HuH-7 (cell line): ENCODE results near the gene NFKBIE.

ENCODE experiments used
- DNase-seq: peaks from one replicate; pipeline ENCODE4 v3.0.0; 2011; ENCODE audit warnings: low spot score

NFKBIE gene

DNA sequence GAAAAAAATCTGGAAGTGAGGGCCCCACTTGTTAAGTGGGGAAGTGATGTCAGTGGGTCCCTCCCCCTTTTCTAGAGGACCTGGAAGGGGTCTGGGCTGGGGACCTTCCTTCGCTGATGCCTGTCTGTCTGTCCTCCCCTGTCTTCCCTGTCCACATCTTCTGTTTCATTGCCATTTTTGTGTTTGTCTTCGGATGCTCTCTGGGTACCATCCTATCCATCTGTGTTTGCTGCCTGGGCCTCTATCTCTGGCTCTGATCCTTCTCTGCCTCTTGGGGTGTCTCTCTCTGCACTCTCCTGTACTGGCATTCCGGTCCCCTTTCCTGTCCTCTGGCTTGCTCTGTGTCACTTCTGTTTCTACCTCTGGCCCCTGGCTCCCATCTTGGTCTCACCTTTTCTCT lies 7.2 kb upstream of the NFKBIE start:
- no peak for DNase-seq

DNA sequence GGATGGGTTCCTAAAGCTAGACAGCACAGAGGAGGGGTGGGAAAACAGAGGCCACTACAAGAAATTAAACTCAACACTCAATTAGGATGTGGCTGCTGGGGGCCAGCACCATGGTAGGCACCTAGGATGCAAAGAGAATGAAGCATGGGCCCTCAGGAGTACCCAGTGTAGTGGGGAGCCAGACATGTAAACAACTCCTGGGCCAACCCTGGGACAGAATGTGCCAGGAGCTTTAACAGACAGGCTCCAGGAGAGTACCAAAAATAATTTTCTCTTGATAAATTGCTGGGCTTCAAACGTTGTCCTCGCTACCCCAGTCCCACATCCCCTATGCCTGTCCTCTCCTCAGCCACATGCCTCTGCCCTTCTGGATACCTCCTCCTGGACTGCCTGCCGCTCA lies 6.6 kb upstream of the NFKBIE start:
- no peak for DNase-seq

DNA sequence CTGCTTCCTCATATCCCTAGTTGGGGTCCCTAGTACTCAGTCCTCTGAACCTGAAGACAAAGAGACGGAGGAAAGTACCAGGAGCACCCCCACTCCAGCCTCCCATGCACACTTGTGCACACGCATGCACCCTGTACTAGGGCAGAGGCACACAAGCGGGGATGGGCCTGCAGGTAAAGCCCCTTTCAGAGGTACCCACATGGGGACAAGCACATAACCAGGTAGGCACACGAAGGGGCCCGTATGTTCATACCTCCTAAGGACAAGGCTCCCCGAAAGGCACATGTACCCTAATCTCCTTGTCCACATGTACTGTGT lies 6.0 kb upstream of the NFKBIE start:
- no peak for DNase-seq

DNA sequence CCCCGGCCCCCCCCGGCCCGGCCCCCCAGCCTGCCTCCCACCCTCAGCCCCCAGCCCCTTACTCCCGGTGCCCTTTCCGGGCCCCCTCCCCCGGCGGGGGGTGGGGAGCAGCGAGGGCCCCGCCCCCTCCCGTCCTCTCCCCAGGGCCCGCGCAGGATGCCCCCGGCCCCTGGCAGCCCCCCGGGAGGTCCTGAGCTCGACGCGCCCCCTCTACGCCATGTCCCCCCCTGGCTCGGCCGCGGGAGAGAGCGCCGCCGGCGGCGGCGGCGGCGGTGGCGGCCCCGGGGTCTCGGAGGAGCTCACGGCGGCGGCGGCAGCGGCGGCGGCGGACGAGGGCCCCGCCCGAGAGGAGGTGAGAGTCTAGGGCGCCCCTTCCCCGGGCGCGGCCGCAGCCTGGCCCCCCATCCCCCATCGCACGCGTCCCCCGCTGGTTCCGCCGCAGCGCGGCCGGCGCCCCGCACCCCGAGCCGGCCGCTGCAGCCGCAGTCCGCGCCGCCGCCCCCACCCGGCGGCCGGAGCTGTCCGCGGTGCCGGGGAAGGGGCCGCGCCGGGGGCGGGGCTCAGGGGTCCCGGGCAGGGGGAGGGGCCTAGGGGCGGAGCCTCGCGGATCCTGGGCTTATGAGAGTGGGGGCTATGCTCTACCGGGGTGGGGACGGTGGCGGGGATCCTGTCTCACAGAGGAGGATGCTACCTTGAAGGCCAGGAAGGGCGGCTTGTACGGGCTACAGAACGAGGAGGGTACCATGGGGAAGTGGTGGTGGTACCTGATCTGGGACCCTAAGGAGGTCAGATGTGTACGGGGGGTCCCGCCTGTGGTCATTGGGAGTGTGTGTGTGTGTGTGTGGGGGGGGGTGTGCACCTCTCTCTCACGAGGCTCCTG lies 5.4 kb upstream of the NFKBIE start:
- no peak for DNase-seq

DNA sequence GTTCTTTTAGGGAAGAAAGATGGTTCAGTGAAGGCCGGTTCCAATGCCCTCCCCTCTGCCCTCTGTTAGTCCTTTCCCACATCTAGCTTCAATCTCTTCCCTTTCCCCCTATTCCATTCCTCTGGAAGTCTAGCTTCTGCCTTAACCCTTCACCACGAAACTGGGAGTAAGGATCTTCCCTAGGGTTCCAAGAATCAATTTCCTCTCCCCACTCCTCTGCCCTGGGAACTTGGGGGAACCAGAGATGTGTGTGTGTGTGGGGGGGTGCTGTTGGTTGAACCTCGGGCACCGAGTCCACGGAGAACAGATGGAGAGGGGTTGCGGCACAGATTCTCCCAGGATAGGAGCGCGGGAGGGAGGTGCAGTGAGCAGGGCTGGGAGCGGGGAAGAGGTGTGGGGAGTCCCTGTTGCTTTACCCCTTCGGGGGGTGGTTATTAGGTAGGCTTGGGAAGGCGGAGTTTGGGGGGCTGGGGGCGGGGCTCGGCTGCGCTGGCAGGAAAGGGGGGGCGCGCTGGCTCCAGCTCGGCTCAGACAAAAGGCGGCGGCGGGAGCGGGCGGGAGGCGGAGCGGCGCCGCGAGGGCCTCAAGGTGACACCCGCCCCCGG lies 4.7 kb upstream of the NFKBIE start, which contains the start of gene TMEM151B:
Gene TMEM151B (plus strand): TSS at position 530 of the 605 bp plus-strand sequence. CDS start 293 bp downstream, outside the sequence.
- DNase-seq, result no peak

DNA sequence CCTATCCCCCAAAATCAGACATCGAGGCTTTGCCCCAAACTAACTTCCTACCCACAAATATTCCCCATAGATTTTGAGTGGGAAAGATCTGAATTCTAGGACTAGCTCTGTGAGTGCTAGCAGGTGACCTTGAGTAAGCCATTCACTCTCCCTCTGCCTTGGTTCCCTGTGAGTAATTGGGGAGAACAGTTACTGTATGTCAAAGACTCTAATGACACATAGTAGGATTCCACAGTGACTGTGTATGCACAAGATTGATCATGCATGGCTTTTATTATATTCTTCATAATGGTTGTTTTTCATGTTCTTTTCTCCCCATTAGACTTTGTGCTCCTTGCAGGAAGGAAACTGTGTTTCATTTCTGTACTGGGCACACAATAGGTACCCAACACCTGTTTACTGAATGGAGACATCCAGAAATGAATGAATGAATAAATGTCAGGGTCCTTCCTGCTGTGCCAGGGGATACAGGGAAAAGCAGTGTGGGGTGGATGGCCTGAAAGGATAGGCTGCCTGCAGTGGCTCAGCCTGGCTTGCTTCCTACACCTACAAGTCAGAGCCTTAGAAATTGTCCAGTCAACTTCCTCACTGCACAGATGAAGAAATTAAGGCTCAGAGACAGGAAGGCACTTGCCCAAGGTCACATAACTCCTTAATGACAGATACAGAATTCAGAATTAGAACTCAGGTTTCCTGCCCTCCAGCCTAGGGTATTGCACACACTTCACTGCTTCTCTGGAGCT lies 4.0 kb upstream of the NFKBIE start:
- DNase-seq, result no peak

DNA sequence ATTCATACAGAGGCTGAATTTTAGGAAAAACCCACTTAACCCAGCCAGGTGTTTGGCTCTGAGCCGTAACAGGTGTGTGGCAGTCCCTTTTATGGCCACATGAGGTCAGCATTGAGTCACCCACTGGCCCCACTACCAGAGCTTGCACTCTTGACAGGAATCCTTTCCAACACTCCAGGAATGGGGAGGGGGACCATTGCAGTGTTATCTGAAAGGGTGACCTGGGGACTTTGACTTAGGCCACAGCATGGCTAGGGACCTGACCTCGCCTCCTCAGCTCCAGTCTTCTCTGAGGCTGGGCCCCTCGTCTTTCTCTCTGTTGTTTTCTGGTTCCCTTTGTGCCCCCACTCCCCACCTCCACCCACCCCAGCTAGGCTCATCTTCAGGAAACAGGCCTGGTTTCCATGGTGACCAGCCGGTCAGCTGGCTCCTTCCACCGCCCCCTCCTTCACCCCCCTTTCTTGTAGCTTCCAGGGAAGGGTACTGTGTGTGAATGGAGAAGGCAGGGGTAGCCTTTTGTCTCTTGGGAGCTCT lies 2.8 kb upstream of the NFKBIE start:
- peak; percentile 83 for DNase-seq

DNA sequence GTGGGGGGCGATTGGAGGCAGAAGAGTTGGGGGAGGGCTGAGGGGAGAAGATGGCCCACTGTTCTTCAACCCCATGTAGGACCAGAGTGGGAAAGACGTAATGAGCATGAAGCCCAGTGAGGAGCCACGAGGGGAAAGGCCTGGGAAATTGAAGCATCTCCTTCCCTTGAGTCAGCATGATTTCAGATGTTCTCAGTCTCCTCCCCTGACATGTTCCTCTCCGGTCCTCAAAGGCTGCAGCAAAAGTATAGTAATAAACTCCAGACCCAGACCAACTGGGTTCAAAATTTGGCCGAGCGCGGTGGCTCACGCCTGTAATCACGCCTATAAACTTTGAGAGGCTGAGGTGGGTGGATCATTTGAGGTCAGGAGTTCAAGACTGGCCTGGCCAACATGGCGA lies 1.9 kb upstream of the NFKBIE start:
- no peak for DNase-seq

DNA sequence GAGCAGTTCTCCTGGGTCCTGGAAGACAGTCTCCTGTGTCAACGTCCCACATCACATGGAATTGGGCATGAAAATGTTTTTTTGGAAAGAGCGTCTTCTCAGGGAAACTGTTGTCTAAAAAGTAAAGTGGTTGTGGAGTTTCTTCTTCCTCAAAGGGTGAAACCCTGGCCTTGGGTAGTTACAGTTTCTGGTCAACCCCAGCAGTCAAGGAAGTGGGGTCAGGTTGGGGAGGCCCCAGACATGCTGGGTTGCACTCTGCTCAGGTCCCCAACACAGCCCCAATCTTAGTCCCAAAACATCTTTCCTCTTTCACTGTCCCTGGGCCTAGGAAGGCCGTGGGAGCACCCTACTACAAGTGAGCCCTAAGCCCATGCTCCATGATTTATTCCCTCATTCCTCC lies 996 bp upstream of the NFKBIE start:
- DNase-seq, result no peak

DNA sequence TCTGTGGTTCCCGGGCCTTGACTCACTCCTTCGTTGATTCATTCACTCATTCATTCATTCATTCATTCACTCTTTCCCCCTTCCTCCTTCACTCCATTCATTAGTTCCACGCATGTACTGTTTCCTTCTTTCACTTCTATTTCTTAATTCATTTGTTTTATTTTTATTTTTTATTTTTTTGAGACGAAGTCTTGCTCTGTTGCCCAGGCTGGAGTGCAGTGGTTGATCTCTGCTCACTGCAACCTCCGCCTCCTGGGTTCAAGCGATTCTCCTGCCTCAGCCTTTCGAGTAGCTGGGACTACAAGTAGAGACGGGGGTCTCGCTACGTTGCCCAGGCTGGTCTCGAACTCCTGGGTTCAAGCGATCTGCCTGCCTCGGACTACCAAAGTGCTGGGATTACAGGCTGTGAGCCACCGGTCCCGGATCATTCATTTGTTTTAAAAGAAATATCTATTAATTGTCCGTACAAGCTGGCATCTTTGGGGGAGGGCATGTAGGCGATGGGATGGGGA lies 427 bp upstream of the NFKBIE start:
- no peak for DNase-seq

DNA sequence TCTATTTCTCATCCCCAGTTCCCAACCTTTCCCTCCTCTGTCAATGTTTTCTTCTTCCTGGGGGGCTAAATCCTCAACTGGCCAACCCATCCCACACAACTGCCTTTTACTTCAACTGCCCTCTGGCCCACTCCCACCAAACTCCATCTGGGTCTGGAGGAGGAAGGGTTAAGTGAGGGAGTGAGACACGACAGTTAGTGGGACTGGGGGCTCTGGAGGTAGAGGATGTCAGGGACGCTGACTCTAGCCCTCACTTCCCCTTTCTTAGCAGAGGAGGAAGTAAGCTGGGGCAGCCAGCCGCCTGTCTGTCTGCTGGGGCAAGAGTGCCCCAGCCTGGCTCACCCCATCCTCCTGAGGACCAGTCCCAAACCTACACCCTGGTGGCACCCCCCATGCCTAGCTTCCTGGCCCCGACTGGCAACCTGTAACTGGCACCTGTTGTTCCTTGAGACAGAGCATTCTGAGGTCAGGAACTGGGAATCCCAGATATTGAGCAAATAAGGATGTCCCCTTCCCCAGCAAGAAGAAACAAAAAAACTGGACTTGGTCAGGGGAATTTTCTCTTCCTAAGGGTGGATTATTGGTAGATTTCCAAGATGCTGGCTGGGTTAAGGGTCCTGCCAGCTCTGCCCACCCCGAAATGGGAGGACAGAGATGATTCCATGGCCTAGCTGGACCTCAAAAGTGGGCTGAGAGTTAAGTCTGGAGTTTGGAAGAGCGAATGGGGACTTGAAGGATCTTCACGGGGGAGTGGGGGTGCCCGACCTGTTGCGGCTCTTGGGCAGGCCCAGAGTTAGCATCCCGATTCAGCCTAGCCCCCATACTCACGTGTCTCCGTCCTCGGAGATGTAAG lies 971 bp downstream of the NFKBIE start:
- DNase-seq, result no peak

DNA sequence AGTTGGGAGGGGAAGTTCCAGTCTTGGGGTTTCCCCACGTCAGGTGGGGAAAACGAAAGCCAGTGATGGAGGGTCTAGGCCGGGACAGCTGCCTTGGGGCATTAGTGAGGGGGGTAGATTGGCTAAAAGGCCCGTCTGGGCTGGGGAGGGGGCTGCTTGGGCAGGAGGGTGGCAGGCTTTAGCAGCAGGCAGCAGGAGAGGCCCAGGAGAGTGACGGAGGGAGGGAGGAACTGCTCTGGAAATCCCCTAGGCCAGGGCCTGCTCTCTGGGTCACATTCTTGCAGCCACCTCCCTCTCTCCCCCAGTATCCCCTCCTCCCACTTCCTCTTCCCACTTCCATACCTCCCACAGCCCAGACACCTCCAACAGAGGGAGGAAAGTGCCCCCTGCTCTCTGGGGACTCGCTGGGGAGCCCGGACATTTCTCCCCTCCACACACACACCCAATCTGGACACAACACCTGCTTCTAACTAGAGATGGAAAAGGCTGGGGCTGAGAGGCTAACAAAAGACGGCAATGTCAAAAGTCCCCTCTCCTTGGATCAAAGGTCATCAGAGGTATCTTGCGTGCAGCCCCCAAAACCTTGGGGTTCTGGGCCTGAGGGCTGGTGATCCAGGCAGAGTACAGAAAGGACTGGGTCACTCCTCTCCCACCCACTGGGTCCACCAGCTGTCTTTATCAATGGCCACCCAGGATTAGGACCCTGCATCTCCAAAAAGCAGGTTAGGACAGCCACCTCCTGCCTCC lies 1.8 kb downstream of the NFKBIE start:
- peak; percentile 63 for DNase-seq

DNA sequence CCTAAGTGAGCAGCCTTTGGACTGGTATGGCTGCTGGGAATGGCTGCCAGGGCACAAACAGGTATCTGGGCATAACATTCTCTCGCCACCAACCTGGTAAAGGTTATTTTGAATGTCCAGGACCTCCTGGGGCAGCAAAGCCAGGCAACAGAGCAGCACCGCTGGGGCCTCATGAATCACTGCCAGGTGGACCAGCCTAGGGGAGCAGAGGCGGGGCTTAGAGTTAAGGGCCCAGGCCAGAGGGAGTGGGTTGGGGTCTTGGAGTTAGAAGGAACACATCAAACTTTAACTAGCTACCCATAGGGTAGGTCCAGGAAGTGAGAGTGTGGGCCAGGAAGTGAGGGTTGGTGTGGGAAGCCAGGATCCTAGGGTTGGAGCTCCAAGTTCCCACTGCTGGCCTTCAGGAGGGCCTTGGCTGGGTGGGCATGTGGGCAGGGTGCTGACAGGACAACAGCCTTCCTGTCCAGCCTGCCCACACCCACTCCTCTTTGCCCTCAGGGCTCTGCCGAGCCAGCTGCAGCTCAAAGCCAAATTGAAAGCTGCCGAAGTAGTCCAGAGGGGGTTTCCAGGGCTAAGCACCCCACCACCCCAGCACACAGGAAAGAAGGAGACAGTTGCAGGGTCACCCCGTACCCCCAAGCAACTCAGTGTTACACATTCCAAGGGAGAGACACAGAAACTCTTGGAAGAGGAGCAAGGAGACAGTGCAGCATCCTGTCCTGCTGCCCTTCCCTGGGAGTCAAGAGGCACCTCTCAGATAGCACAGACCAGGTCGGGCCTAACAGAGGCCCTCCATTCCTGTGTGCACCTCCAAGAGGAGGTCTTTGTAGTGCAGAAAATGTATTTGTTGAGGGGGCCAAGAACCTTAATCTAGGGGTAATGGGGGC lies 2.6 kb downstream of the NFKBIE start:
- DNase-seq, result no peak

DNA sequence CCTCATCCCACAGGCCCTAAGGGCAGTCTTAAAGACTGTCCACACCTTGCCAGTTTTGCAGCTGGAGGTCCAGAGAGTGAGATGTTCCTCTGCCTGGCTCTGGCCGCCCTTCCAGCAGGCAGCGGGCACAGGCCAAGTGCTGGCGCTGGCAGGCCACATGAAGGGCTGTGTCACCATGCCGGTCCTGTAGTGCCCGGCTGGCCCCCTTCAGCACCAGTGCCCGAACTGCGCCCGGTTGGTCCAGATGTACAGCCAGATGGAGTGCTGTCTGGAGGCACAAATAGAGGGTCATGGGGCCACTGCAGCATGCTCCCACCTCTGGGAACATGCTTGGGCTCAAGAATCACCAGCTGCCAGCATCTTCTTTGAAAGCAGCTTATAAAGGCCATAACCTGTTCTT lies 3.8 kb downstream of the NFKBIE start:
- DNase-seq, result no peak

DNA sequence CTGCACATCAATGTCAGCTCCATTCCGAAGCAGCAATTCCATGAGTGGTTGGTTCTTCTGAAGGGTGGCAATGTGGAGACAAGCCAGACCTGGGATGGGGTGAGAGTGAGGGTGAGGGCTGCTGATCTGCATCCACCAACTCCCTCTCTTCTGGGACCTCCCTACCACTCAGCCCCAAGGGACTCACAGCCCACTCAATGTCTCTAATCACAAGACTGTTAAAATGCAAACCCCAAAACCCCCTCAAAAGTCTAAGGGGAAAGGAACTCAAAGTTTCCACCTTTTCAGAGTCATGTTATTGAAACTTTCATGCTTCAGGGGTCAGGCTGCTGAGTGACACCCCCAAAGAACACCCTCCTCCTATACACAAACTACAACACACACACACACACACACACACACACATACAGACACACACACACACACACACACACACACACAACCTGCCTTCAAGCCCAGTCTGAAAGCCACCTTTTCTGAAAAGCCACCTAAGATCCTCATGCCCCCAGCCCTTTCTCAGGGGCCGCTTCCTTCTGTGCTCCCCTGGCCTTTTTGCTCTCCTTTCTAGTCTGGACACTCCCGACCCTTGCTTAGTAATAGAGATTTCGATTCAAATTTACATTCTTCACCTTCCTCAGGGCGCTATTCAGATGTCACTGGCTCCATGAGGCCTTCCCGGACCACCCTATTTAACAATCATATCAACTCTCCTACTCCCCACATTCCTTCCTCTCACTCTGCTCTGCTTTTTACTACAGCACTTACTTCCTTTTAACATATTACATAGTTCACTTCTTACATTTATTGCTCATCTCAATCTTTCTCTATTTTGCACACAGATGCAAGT lies 4.7 kb downstream of the NFKBIE start:
- DNase-seq, result no peak

DNA sequence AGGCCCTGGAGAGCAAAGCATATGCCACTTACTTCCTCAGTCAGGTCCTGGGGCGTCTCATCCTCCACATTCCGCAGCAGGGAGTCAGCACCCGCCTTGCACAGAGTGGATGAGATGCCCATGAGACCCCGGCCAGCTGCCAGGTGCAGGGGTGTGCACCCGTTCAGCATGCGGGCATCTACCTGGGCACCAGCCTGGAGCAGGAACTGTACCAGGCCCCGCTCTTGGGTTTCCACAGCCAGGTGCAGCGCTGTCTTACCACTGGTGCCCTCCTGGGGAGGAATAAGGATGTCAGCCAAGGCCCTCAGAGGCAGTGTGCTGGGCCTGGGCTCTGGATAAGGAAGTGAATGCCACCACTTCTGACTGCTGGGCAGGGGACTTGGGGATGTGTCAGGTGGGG lies 5.3 kb downstream of the NFKBIE start:
- no peak for DNase-seq

DNA sequence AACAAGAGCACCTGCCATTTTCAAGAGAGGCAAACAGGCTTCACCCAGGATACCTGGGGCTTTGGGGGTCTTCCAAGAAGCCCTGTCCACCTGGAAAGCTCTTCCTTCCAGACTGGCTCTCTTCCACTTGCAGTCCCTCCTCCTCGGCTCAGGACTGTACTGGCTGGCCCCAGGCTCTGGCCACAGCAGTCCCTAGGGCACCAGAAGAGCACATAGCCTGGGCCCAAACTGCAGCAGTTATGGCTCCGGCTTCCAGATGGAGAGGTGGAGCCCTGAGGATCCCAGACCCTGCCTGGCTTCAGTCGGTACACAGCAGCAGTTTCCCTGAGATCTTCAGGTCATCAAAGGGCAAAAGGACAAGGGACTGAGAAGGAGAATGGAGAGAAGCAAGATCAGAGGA lies 6.4 kb downstream of the NFKBIE start:
- DNase-seq, result no peak

DNA sequence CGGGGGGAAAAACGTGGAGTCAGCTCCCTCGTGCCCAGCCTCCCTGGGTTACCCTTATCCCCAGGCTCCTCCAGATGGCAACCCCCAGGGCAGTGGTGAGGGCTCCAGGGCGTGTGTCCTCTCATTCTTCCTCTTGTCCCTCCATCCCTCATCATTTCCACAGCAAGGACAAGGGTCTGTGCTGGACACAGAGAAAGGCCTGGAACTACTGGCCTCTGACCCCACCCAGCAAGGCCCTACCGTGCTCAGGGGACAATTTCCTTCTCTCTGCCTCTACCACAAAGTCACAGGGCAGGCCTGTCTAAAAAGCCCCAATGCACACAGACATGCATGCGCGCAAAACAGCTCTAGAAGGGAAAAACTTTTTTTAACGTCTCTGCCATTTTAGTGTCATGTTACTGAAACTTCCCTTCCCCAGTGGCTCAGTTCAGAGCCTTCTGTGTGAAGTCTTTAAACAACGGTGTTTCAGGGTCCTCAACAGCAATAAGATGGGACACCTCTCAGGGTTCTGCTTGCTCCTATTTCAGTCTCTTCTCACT lies 7.0 kb downstream of the NFKBIE start:
- DNase-seq, result no peak
